ENCODE data around the gene TSPAN32.

Gene TSPAN32

GRCh38 chr11:2316963-2317244, 15.1 kb downstream of the TSPAN32 start:
- H3K9ac ChIP-seq (ENCODE audit: low read depth, low read length): no peak overlapping the region
- H3K4me3 ChIP-seq (ENCODE audit: low read depth, low read length): no peak overlapping the region
- H3K36me3 ChIP-seq (ENCODE audit: control insufficient read depth, insufficient read depth, low read length): no peaks in the 10 kb centered on the region
- no peaks in the 10 kb centered on the region for H3K9me3 ChIP-seq (ENCODE audit: control insufficient read depth, insufficient read depth, low read length)
- no peaks in the 10 kb centered on the region for H3K4me1 ChIP-seq (ENCODE audit: control insufficient read depth, insufficient read depth, low read length)
- H3K27me3 ChIP-seq (ENCODE audit: control insufficient read depth, insufficient read depth, low read length): no peaks in the 10 kb centered on the region

- H3K9me3 ChIP-seq (ENCODE audit: control insufficient read depth, insufficient read depth, low read length): no peaks in the 10 kb centered on the region
- H3K4me3 ChIP-seq (ENCODE audit: low read depth, low read length): no peak overlapping the region
- H3K36me3 ChIP-seq (ENCODE audit: control insufficient read depth, insufficient read depth, low read length): no peaks in the 10 kb centered on the region
- H3K9ac ChIP-seq (ENCODE audit: low read depth, low read length): no peak overlapping the region
- no peaks in the 10 kb centered on the region for H3K27me3 ChIP-seq (ENCODE audit: control insufficient read depth, insufficient read depth, low read length)
- no peaks in the 10 kb centered on the region for H3K4me1 ChIP-seq (ENCODE audit: control insufficient read depth, insufficient read depth, low read length)
These were observed 15.7 kb downstream of the TSPAN32 start for GRCh38 chr11:2317354-2318050.

GRCh38 chr11:2318123-2318522, 16.3 kb downstream of the TSPAN32 start:
- H3K27me3 ChIP-seq (ENCODE audit: control insufficient read depth, insufficient read depth, low read length): no peaks in the 10 kb centered on the region

GRCh38 chr11:2318707-2319106, 16.9 kb downstream of the TSPAN32 start:
- H3K9ac ChIP-seq (ENCODE audit: low read depth, low read length): no peak overlapping the region
- H3K27me3 ChIP-seq (ENCODE audit: control insufficient read depth, insufficient read depth, low read length): no peaks in the 10 kb centered on the region
- H3K4me1 ChIP-seq (ENCODE audit: control insufficient read depth, insufficient read depth, low read length): no peaks in the 10 kb centered on the region
- no peaks in the 10 kb centered on the region for H3K36me3 ChIP-seq (ENCODE audit: control insufficient read depth, insufficient read depth, low read length)
- H3K4me3 ChIP-seq (ENCODE audit: low read depth, low read length): no peak overlapping the region
- no peaks in the 10 kb centered on the region for H3K9me3 ChIP-seq (ENCODE audit: control insufficient read depth, insufficient read depth, low read length)

More at GRCh38 chr11:2318123-2318522, 16.3 kb downstream of the TSPAN32 start:
- H3K4me1 ChIP-seq (ENCODE audit: control insufficient read depth, insufficient read depth, low read length): no peaks in the 10 kb centered on the region
- H3K36me3 ChIP-seq (ENCODE audit: control insufficient read depth, insufficient read depth, low read length): no peaks in the 10 kb centered on the region
- no peaks in the 10 kb centered on the region for H3K9me3 ChIP-seq (ENCODE audit: control insufficient read depth, insufficient read depth, low read length)
- H3K9ac ChIP-seq (ENCODE audit: low read depth, low read length): no peak overlapping the region
- H3K4me3 ChIP-seq (ENCODE audit: low read depth, low read length): no peak overlapping the region

GRCh38 chr11:2319791-2320472, 18.1 kb downstream of the TSPAN32 start:
- H3K27me3 ChIP-seq (ENCODE audit: control insufficient read depth, insufficient read depth, low read length): no peaks in the 10 kb centered on the region
- H3K9me3 ChIP-seq (ENCODE audit: control insufficient read depth, insufficient read depth, low read length): no peaks in the 10 kb centered on the region
- no peak overlapping the region for H3K9ac ChIP-seq (ENCODE audit: low read depth, low read length)
- H3K36me3 ChIP-seq (ENCODE audit: control insufficient read depth, insufficient read depth, low read length): no peaks in the 10 kb centered on the region
- no peaks in the 10 kb centered on the region for H3K4me1 ChIP-seq (ENCODE audit: control insufficient read depth, insufficient read depth, low read length)
- no peak overlapping the region for H3K4me3 ChIP-seq (ENCODE audit: low read depth, low read length)

GRCh38 chr11:2320568-2321310, 18.9 kb downstream of the TSPAN32 start:
- H3K9me3 ChIP-seq (ENCODE audit: control insufficient read depth, insufficient read depth, low read length): no peaks in the 10 kb centered on the region
- no peaks in the 10 kb centered on the region for H3K27me3 ChIP-seq (ENCODE audit: control insufficient read depth, insufficient read depth, low read length)
- no peak overlapping the region for H3K9ac ChIP-seq (ENCODE audit: low read depth, low read length)
- no peaks in the 10 kb centered on the region for H3K36me3 ChIP-seq (ENCODE audit: control insufficient read depth, insufficient read depth, low read length)
- H3K4me1 ChIP-seq (ENCODE audit: control insufficient read depth, insufficient read depth, low read length): no peaks in the 10 kb centered on the region
- H3K4me3 ChIP-seq (ENCODE audit: low read depth, low read length): no peak overlapping the region

- no peaks in the 10 kb centered on the region for H3K9me3 ChIP-seq (ENCODE audit: control insufficient read depth, insufficient read depth, low read length)
- no peak overlapping the region for H3K4me3 ChIP-seq (ENCODE audit: low read depth, low read length)
- no peaks in the 10 kb centered on the region for H3K27me3 ChIP-seq (ENCODE audit: control insufficient read depth, insufficient read depth, low read length)
- no peak overlapping the region for H3K9ac ChIP-seq (ENCODE audit: low read depth, low read length)
- no peaks in the 10 kb centered on the region for H3K4me1 ChIP-seq (ENCODE audit: control insufficient read depth, insufficient read depth, low read length)
- H3K36me3 ChIP-seq (ENCODE audit: control insufficient read depth, insufficient read depth, low read length): no peaks in the 10 kb centered on the region
These were observed 19.5 kb downstream of the TSPAN32 start for GRCh38 chr11:2321311-2321683.

GRCh38 chr11:2325123-2325522, 23.3 kb downstream of the TSPAN32 start:
- H3K27me3 ChIP-seq (ENCODE audit: control insufficient read depth, insufficient read depth, low read length): no peaks in the 10 kb centered on the region
- no peaks in the 10 kb centered on the region for H3K36me3 ChIP-seq (ENCODE audit: control insufficient read depth, insufficient read depth, low read length)
- no peak overlapping the region for H3K9ac ChIP-seq (ENCODE audit: low read depth, low read length)
- H3K4me3 ChIP-seq (ENCODE audit: low read depth, low read length): no peak overlapping the region
- no peaks in the 10 kb centered on the region for H3K9me3 ChIP-seq (ENCODE audit: control insufficient read depth, insufficient read depth, low read length)
- H3K4me1 ChIP-seq (ENCODE audit: control insufficient read depth, insufficient read depth, low read length): no peaks in the 10 kb centered on the region

GRCh38 chr11:2325719-2326118, 23.9 kb downstream of the TSPAN32 start:
- no peaks in the 10 kb centered on the region for H3K27me3 ChIP-seq (ENCODE audit: control insufficient read depth, insufficient read depth, low read length)
- peaks cover 3% of the 10 kb centered on the region for H3K9me3 ChIP-seq (ENCODE audit: control insufficient read depth, insufficient read depth, low read length)
- H3K9ac ChIP-seq (ENCODE audit: low read depth, low read length): no peak overlapping the region
- H3K4me1 ChIP-seq (ENCODE audit: control insufficient read depth, insufficient read depth, low read length): no peaks in the 10 kb centered on the region
- no peak overlapping the region for H3K4me3 ChIP-seq (ENCODE audit: low read depth, low read length)
- no peaks in the 10 kb centered on the region for H3K36me3 ChIP-seq (ENCODE audit: control insufficient read depth, insufficient read depth, low read length)

GRCh38 chr11:2327032-2327431, 25.2 kb downstream of the TSPAN32 start:
- no peak overlapping the region for H3K4me3 ChIP-seq (ENCODE audit: low read depth, low read length)
- no peaks in the 10 kb centered on the region for H3K36me3 ChIP-seq (ENCODE audit: control insufficient read depth, insufficient read depth, low read length)
- no peaks in the 10 kb centered on the region for H3K27me3 ChIP-seq (ENCODE audit: control insufficient read depth, insufficient read depth, low read length)
- H3K4me1 ChIP-seq (ENCODE audit: control insufficient read depth, insufficient read depth, low read length): no peaks in the 10 kb centered on the region
- peaks cover 8% of the 10 kb centered on the region for H3K9me3 ChIP-seq (ENCODE audit: control insufficient read depth, insufficient read depth, low read length)
- no peak overlapping the region for H3K9ac ChIP-seq (ENCODE audit: low read depth, low read length)

GRCh38 chr11:2328021-2328420, 26.2 kb downstream of the TSPAN32 start:
- Histone ChIP-seq H3K4me1 (ENCODE audit: control insufficient read depth, insufficient read depth, low read length) (no peaks in the 10 kb centered on the region), H3K9me3 (ENCODE audit: control insufficient read depth, insufficient read depth, low read length) (peaks cover 8% of the 10 kb centered on the region), H3K9ac (ENCODE audit: low read depth, low read length) (no peak overlapping the region), H3K27me3 (ENCODE audit: control insufficient read depth, insufficient read depth, low read length) (no peaks in the 10 kb centered on the region), H3K4me3 (ENCODE audit: low read depth, low read length) (no peak overlapping the region), H3K36me3 (ENCODE audit: control insufficient read depth, insufficient read depth, low read length) (no peaks in the 10 kb centered on the region)

Data from iPS-15b (cell line).